ENCODE measurements around the gene BRINP2.

DNA sequence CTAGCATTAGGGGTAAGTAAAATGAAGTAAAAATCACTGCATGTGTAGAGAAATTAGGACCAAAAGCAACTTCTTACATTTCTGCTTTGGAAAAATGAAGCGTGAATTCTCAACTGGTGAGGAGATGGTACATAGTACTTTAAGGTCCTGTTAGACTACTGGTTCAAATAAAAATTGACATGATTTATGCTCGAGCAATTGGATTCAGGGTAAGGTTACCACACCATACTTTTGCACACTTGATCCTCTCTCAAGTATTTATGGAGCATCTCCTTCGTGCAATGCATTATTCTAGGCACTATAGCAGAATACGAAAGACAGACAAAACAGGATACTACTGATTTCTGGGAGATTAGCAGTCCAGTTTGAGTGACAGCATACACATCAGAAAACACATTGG is 66.2 kb downstream of the BRINP2 start:
- TF ChIP-seq CTCF (IDR thresholded peaks at IDR 0.05), result no peak
- TF ChIP-seq POLR2A (IDR thresholded peaks at IDR 0.05), result no peak
